Measurements from ENCODE around the gene SMARCC2.

- no peak for TF ChIP-seq CTCF (IDR thresholded peaks at IDR 0.05)
- no peak for TF ChIP-seq POLR2A (IDR thresholded peaks at IDR 0.05)
- TF ChIP-seq EP300 (IDR thresholded peaks at IDR 0.05) = no peak
Observed at GRCh38 chr12:56234746-56235436, 45.6 kb upstream of the SMARCC2 start.

Measured in ovary (tissue), 3 donors.